ENCODE results near the gene KCNJ11. TPM values are rescaled to one million over a fixed set of nuclear protein-coding genes. Genes with fewer than 3 reads are reported as not detected.

KCNJ11 gene
- total RNA-seq, 4 donors from 2014 or later = 103 to 182 (median 147) TPM

DNA sequence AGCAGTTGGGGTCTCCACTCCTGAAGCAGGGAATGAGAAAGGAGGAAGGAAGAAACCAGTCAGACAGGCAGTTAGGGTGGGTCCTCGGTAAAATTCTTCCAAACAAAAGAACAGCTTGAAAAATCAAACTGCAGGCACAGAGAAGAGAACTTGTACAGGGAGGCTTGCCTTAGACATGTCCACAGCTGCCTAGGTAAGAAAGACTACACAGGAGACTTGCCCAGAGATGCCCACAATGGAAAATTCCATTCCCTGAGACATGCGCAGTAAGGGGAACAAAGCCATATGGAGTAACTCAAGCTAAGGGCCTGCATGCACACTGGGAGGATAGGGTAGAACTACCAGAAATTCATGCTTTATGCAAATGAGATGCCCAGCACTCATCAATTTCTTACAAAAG lies 9.8 kb downstream of the KCNJ11 start:
- TF ChIP-seq, protein P1, sequence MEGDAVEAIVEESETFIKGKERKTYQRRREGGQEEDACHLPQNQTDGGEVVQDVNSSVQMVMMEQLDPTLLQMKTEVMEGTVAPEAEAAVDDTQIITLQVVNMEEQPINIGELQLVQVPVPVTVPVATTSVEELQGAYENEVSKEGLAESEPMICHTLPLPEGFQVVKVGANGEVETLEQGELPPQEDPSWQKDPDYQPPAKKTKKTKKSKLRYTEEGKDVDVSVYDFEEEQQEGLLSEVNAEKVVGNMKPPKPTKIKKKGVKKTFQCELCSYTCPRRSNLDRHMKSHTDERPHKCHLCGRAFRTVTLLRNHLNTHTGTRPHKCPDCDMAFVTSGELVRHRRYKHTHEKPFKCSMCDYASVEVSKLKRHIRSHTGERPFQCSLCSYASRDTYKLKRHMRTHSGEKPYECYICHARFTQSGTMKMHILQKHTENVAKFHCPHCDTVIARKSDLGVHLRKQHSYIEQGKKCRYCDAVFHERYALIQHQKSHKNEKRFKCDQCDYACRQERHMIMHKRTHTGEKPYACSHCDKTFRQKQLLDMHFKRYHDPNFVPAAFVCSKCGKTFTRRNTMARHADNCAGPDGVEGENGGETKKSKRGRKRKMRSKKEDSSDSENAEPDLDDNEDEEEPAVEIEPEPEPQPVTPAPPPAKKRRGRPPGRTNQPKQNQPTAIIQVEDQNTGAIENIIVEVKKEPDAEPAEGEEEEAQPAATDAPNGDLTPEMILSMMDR (IDR thresholded peaks at IDR 0.05 in 4 of 5, conservative IDR thresholded peaks at IDR 0.05 in 1 of 5) = no peak
- TF ChIP-seq POLR2A (IDR thresholded peaks at IDR 0.05) = no peak
- in situ Hi-C loops (cut with MboI; ENCODE audit: low sequenced_read_pairs in 4 of 4) (loop anchor here in 2 of 4 donors (25.0 kb wide), 2 partner anchors 309 to 334 kb away; partner anchors contain the start of gene MYOD1 (in 1 of the 2)), intact Hi-C loops (cut with DNase I; ENCODE audit: low total_unique reads) (no loop called here)
- DNase-seq (no peak), ATAC-seq (no peak)
- H3K27ac ChIP-seq = no peak overlapping the region
- no peak overlapping the region for H3K4me3 ChIP-seq
- H3K4me1 ChIP-seq = peaks cover 23 to 54% of the 10 kb centered on the region in 2 donors
- peaks cover 0 to 4% of the 10 kb centered on the region in 2 donors for H3K36me3 ChIP-seq
- no peaks in the 10 kb centered on the region for H3K9me3 ChIP-seq
- H3K27me3 ChIP-seq = no peaks in the 10 kb centered on the region

GRCh38 chr11:17376493-17376892 lies 12.0 kb downstream of the KCNJ11 start:
- Histone ChIP-seq H3K27ac (no peak overlapping the region), H3K4me1 (peaks cover 19 to 34% of the 10 kb centered on the region in 2 donors), H3K9me3 (peaks cover 0 to 5% (median 4%) of the 10 kb centered on the region in 3 donors), H3K36me3 (peaks cover 0 to 12% of the 10 kb centered on the region in 2 donors), H3K4me3 (no peak overlapping the region), H3K27me3 (no peaks in the 10 kb centered on the region)
- no peak for TF ChIP-seq POLR2A (IDR thresholded peaks at IDR 0.05)
- in situ Hi-C loops (cut with MboI; ENCODE audit: low sequenced_read_pairs in 4 of 4) = loop anchor here in 2 of 4 donors (25.0 kb wide), 2 partner anchors 311 to 336 kb away; partner anchors contain the start of gene MYOD1 (in 1 of the 2)
- intact Hi-C loops (cut with DNase I; ENCODE audit: low total_unique reads) = no loop called here
- no peak for ATAC-seq
- no peak for DNase-seq

- Histone ChIP-seq H3K36me3 (peaks cover 0 to 16% of the 10 kb centered on the region in 2 donors), H3K9me3 (peaks cover 0 to 10% (median 4%) of the 10 kb centered on the region in 3 donors), H3K4me1 (peaks cover 13 to 27% of the 10 kb centered on the region in 2 donors), H3K4me3 (no peak overlapping the region), H3K27ac (no peak overlapping the region), H3K27me3 (no peaks in the 10 kb centered on the region)
- no peak for DNase-seq
- in situ Hi-C loops (cut with MboI; ENCODE audit: low sequenced_read_pairs in 4 of 4) (loop anchor here in 2 of 4 donors (25.0 kb wide), 2 partner anchors 312 to 337 kb away; partner anchors contain the start of gene MYOD1 (in 1 of the 2)), intact Hi-C loops (cut with DNase I; ENCODE audit: low total_unique reads) (no loop called here)
- no peak for ATAC-seq
- TF ChIP-seq POLR2A (IDR thresholded peaks at IDR 0.05) = no peak
- TF ChIP-seq, protein P1 (IDR thresholded peaks at IDR 0.05 in 4 of 5, conservative IDR thresholded peaks at IDR 0.05 in 1 of 5) = no peak
These were observed 12.9 kb downstream of the KCNJ11 start for GRCh38 chr11:17375547-17375946.

DNA sequence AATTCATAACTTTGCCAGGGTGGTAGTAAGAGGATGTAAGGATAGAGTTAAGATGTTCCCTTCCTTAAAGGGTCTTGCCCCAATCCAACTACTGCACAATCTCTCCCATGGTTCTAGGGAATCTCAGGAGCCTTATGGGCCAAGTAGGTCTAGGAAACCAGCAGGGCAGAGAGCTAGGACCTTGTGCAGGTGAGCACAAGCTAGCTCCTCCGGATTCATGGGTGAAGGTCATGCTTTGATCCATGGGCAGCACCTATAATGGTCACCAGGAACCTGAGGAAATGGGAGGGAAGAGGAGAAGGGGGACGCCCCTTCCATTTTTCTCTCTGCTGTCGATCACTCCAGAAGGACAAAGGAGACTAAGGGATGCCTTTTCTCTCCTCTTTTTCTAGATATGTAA lies 16.8 kb downstream of the KCNJ11 start:
- H3K27me3 ChIP-seq = no peaks in the 10 kb centered on the region
- peaks cover 0 to 29% of the 10 kb centered on the region in 2 donors for H3K36me3 ChIP-seq
- intact Hi-C loops (cut with DNase I; ENCODE audit: low total_unique reads) = no loop called here
- H3K27ac ChIP-seq = no peak overlapping the region
- TF ChIP-seq, protein P1 (IDR thresholded peaks at IDR 0.05 in 4 of 5, conservative IDR thresholded peaks at IDR 0.05 in 1 of 5) = no peak
- TF ChIP-seq POLR2A (IDR thresholded peaks at IDR 0.05) = no peak
- DNase-seq (no peak), ATAC-seq (no peak)
- peaks cover 13 to 24% of the 10 kb centered on the region in 2 donors for H3K4me1 ChIP-seq
- no peak overlapping the region for H3K4me3 ChIP-seq
- H3K9me3 ChIP-seq = peaks cover 0 to 14% (median 4%) of the 10 kb centered on the region in 3 donors
- in situ Hi-C loops (cut with MboI; ENCODE audit: low sequenced_read_pairs in 4 of 4) = no loop called here

GRCh38 chr11:17369684-17370243 lies 18.7 kb downstream of the KCNJ11 start:
- Histone ChIP-seq H3K4me1 (peaks cover 6 to 17% of the 10 kb centered on the region in 2 donors), H3K27ac (no peak overlapping the region), H3K9me3 (peaks cover 0 to 14% (median 4%) of the 10 kb centered on the region in 3 donors), H3K27me3 (no peaks in the 10 kb centered on the region), H3K4me3 (no peak overlapping the region), H3K36me3 (peaks cover 0 to 40% of the 10 kb centered on the region in 2 donors)
- in situ Hi-C loops (cut with MboI; ENCODE audit: low sequenced_read_pairs in 4 of 4) = no loop called here
- intact Hi-C loops (cut with DNase I; ENCODE audit: low total_unique reads) = no loop called here
- TF ChIP-seq, protein P1 (IDR thresholded peaks at IDR 0.05 in 4 of 5, conservative IDR thresholded peaks at IDR 0.05 in 1 of 5) = no peak
- DNase-seq (no peak), ATAC-seq (no peak)
